Stimulated activated CD8-positive, alpha-beta memory T cell treated with anti-CD3 and anti-CD28 coated beads, Interleukin-12 subunit alpha, Interleukin-12 subunit beta, amount 100 ng/mL, for 24 hours (primary cell): ENCODE results near the gene CDH4.

Experiments used
- DNase-seq: peaks from one replicate; pipeline ENCODE4 v3.0.0-alpha.2; 2020; ENCODE audit errors: extremely low read depth

The CDH4 gene

GRCh38 chr20:61284752-61285151 lies 32.7 kb downstream of the CDH4 start:
- no peak for DNase-seq

GRCh38 chr20:61285152-61285645 lies 33.1 kb downstream of the CDH4 start:
- no peak for DNase-seq

GRCh38 chr20:61285691-61286090 lies 33.6 kb downstream of the CDH4 start:
- DNase-seq = no peak

GRCh38 chr20:61287583-61288275 lies 35.7 kb downstream of the CDH4 start:
- no peak for DNase-seq

GRCh38 chr20:61288331-61288784 lies 36.3 kb downstream of the CDH4 start:
- DNase-seq = no peak

GRCh38 chr20:61289166-61289565 lies 37.1 kb downstream of the CDH4 start:
- DNase-seq = no peak

- DNase-seq = no peak
Observed at GRCh38 chr20:61290721-61291120, 38.7 kb downstream of the CDH4 start.

GRCh38 chr20:61291166-61291829 lies 39.2 kb downstream of the CDH4 start:
- no peak for DNase-seq

GRCh38 chr20:61292391-61292790 lies 40.3 kb downstream of the CDH4 start:
- no peak for DNase-seq

- DNase-seq = no peak
Observed at GRCh38 chr20:61292821-61293612, 41.0 kb downstream of the CDH4 start.

GRCh38 chr20:61293951-61294350 lies 41.9 kb downstream of the CDH4 start:
- no peak for DNase-seq

GRCh38 chr20:61295249-61295648 lies 43.2 kb downstream of the CDH4 start:
- no peak for DNase-seq

GRCh38 chr20:61295682-61296628 lies 43.9 kb downstream of the CDH4 start:
- no peak for DNase-seq

GRCh38 chr20:61296629-61297019 lies 44.6 kb downstream of the CDH4 start:
- DNase-seq = no peak

GRCh38 chr20:61297491-61297890 lies 45.4 kb downstream of the CDH4 start:
- no peak for DNase-seq

GRCh38 chr20:61297986-61298385 lies 45.9 kb downstream of the CDH4 start:
- DNase-seq = no peak

- DNase-seq = no peak
Observed at GRCh38 chr20:61298661-61299060, 46.6 kb downstream of the CDH4 start.

- DNase-seq = no peak
Observed at GRCh38 chr20:61299104-61299503, 47.0 kb downstream of the CDH4 start.

GRCh38 chr20:61299618-61300017 lies 47.6 kb downstream of the CDH4 start:
- DNase-seq = no peak

- no peak for DNase-seq
Observed at GRCh38 chr20:61300293-61300692, 48.2 kb downstream of the CDH4 start.

- DNase-seq = no peak
Observed at GRCh38 chr20:61300709-61301108, 48.6 kb downstream of the CDH4 start.
